NB4 (cell line): Measurements from ENCODE around the gene CHAD.

ENCODE experiments used
- MYC ChIP-seq: IDR thresholded peaks from 2 replicates; pipeline ENCODE4 v1.6.1; 2011; ENCODE audit warnings: low read depth, low read length
- POLR2A ChIP-seq: IDR thresholded peaks from 2 replicates; pipeline ENCODE4 v1.6.1; 2011; ENCODE audit warnings: mild to moderate bottlenecking; ENCODE audit not compliant: insufficient read length; ENCODE audit errors: extremely low read depth
- TF ChIP-seq, protein P1 (sequence below): IDR thresholded peaks from one replicate; pipeline ENCODE4 v1.5.1; 2012; ENCODE audit warnings: low read depth, low read length
- TF ChIP-seq, protein P2 (sequence below): IDR thresholded peaks from 2 replicates; pipeline ENCODE4 v1.6.1; 2011; ENCODE audit warnings: low read depth, low read length

DNA sequence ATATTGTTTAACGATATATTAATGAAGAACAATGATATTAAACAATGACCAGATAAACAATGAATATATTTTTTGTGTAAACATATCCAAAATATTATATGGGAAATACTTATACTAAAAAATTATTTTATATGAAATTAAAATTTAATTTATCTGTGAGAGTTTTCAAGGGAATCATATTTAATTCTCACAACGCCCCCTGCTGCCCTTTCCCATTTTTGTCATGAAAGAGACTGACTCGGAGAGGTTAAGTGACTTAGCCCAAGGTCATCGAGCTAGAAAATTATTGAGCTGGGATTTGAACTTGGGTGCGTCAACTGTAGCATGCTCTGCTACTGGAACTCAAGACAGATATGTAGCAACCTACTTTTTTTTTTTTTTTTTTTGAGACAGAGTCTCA is 32.4 kb upstream of the CHAD start:
- TF ChIP-seq, protein P1, sequence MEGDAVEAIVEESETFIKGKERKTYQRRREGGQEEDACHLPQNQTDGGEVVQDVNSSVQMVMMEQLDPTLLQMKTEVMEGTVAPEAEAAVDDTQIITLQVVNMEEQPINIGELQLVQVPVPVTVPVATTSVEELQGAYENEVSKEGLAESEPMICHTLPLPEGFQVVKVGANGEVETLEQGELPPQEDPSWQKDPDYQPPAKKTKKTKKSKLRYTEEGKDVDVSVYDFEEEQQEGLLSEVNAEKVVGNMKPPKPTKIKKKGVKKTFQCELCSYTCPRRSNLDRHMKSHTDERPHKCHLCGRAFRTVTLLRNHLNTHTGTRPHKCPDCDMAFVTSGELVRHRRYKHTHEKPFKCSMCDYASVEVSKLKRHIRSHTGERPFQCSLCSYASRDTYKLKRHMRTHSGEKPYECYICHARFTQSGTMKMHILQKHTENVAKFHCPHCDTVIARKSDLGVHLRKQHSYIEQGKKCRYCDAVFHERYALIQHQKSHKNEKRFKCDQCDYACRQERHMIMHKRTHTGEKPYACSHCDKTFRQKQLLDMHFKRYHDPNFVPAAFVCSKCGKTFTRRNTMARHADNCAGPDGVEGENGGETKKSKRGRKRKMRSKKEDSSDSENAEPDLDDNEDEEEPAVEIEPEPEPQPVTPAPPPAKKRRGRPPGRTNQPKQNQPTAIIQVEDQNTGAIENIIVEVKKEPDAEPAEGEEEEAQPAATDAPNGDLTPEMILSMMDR, result peak; percentile 36
- TF ChIP-seq POLR2A, result no peak
- no peak for TF ChIP-seq MYC
- TF ChIP-seq, protein P2, sequence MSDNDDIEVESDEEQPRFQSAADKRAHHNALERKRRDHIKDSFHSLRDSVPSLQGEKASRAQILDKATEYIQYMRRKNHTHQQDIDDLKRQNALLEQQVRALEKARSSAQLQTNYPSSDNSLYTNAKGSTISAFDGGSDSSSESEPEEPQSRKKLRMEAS, result no peak
